Adipose tissue (tissue), 3 donors: Measurements from ENCODE around the gene PTPRN2. TPM values are rescaled to one million over a fixed set of nuclear protein-coding genes. Genes with fewer than 3 reads are reported as not detected.

Source experiments
- H3K27ac ChIP-seq: one replicate; pipeline ENCODE4 v1.5.1; 2013; ENCODE audit warnings: low read depth, low read length
- WGBS, 3 donors: extraction: QIAGEN DNeasy Blood & Tissue Kit; methylation state at CpG; one replicate each; pipeline ENCODE4 v1.1.7; 2013; 5-methylcytosine and 5-hydroxymethylcytosine counted together
- polyA plus RNA-seq, 3 donors: library from polyadenylated mRNA; stranded (reverse); fragments of 200-250 nt; gene quantifications; one replicate each; pipeline ENCODE4 v1.2.3, GENCODE V29; 2013
- donor health status: healthy with polysubstance abuse.
- donor health status: Bipolar disorder and iron deficiency.
- donor health status: healthy.

PTPRN2 gene
- polyA plus RNA-seq, 3 donors = 3.7 to 8.0 (median 7.3) TPM

GRCh38 chr7:158083526-158084310 is 503.9 kb downstream of the PTPRN2 start:
- 89 to 91% (median 90%) methylated on average over 28 of the region's 28 CpGs for WGBS, 3 donors
- H3K27ac ChIP-seq = no peak overlapping the region

- 78 to 89% (median 86%) methylated on average over 6 to 8 of the region's 8 CpGs for WGBS, 3 donors
- H3K27ac ChIP-seq = no peak overlapping the region
These were observed 504.9 kb downstream of the PTPRN2 start for GRCh38 chr7:158082761-158083160.

- H3K27ac ChIP-seq = no peak overlapping the region
- WGBS, 3 donors = 88 to 90% (median 89%) methylated on average over 21 of the region's 21 CpGs
These were observed 506.7 kb downstream of the PTPRN2 start for GRCh38 chr7:158080899-158081445.

GRCh38 chr7:158077934-158078910 is 509.4 kb downstream of the PTPRN2 start:
- 81 to 86% (median 84%) methylated on average over 22 of the region's 22 CpGs for WGBS, 3 donors
- no peak overlapping the region for H3K27ac ChIP-seq

GRCh38 chr7:158077151-158077840 is 510.3 kb downstream of the PTPRN2 start:
- H3K27ac ChIP-seq = no peak overlapping the region
- 40 to 79% (median 59%) methylated on average over 21 of the region's 21 CpGs for WGBS, 3 donors

GRCh38 chr7:158076656-158077055 is 511.0 kb downstream of the PTPRN2 start:
- H3K27ac ChIP-seq = no peak overlapping the region
- 85 to 92% (median 85%) methylated on average over 12 of the region's 12 CpGs for whole genome bisulfite sequencing, 3 donors

GRCh38 chr7:158076215-158076614 is 511.4 kb downstream of the PTPRN2 start:
- no peak overlapping the region for H3K27ac ChIP-seq
- 83 to 95% (median 91%) methylated on average over 11 of the region's 11 CpGs for WGBS, 3 donors

- no peak overlapping the region for H3K27ac ChIP-seq
- 80 to 90% (median 86%) methylated on average over 17 of the region's 17 CpGs for WGBS, 3 donors
These were observed 512.0 kb downstream of the PTPRN2 start for GRCh38 chr7:158075633-158076001.

GRCh38 chr7:158074896-158075632 is 512.6 kb downstream of the PTPRN2 start:
- no peak overlapping the region for H3K27ac ChIP-seq
- WGBS, 3 donors = 82 to 92% (median 87%) methylated on average over 29 of the region's 29 CpGs

GRCh38 chr7:158073845-158074840 is 513.5 kb downstream of the PTPRN2 start:
- H3K27ac ChIP-seq = no peak overlapping the region
- 77 to 85% (median 84%) methylated on average over 35 of the region's 35 CpGs for WGBS, 3 donors

GRCh38 chr7:158072991-158073730 is 514.5 kb downstream of the PTPRN2 start:
- no peak overlapping the region for H3K27ac ChIP-seq
- WGBS, 3 donors = 90 to 92% (median 92%) methylated on average over 18 of the region's 18 CpGs

- 88 to 95% (median 92%) methylated on average over 15 to 21 of the region's 21 CpGs for WGBS, 3 donors
- no peak overlapping the region for H3K27ac ChIP-seq
These were observed 517.3 kb downstream of the PTPRN2 start for GRCh38 chr7:158070222-158070920.

GRCh38 chr7:158068853-158069252 is 518.8 kb downstream of the PTPRN2 start:
- no peak overlapping the region for H3K27ac ChIP-seq
- 87 to 93% (median 87%) methylated on average over 9 of the region's 9 CpGs for WGBS, 3 donors

- no peak overlapping the region for H3K27ac ChIP-seq
- 86 to 89% (median 88%) methylated on average over 14 of the region's 14 CpGs for WGBS, 3 donors
These were observed 519.6 kb downstream of the PTPRN2 start for GRCh38 chr7:158067931-158068482.

GRCh38 chr7:158067219-158067930 is 520.2 kb downstream of the PTPRN2 start:
- WGBS, 3 donors = 77 to 91% (median 79%) methylated on average over 28 of the region's 28 CpGs

More at GRCh38 chr7:158067219-158067930, 520.2 kb downstream of the PTPRN2 start:
- H3K27ac ChIP-seq = no peak overlapping the region
